Activated CD8-positive, alpha-beta T cell treated with anti-CD3 and anti-CD28 coated beads for 36 hours (primary cell): ENCODE measurements around the gene ATAD3C. TPM values are rescaled to one million over a fixed set of nuclear protein-coding genes. Genes with fewer than 3 reads are reported as not detected.
"Not testable (repeated sequence)": the region's sequence is repeated elsewhere in the genome, so short reads cannot be mapped to it uniquely, and the experiment has no call there.

Experiments
- ATAC-seq: fragments of 200-7000 bp; cut with Tn5 transposase; one replicate; pipeline ENCODE4 v1.10.0; 2021; ENCODE audit warnings: mild to moderate bottlenecking, moderate library complexity
- CTCF ChIA-PET: fragments of 350-600 bp; sonication (Branson Sonifier 250); formaldehyde crosslinking; loops from one replicate; lab custom pipeline; 2021; ENCODE audit warnings: antibody characterized with exemption; lab: Charles Lee
- POLR2A ChIA-PET: fragments of 350-600 bp; sonication (Branson Sonifier 250); formaldehyde crosslinking; loops from one replicate; lab custom pipeline; 2021; ENCODE audit warnings: antibody characterized with exemption; lab: Charles Lee
- DNase-seq: peaks from one replicate; pipeline ENCODE4 v3.0.0-alpha.2; 2020
- H3K27ac Mint-ChIP-seq: one replicate; pipeline ENCODE4 v1.8.0; 2021; ENCODE audit warnings: mild to moderate bottlenecking, mixed read lengths
- H3K27me3 Mint-ChIP-seq: one replicate; pipeline ENCODE4 v1.8.0; 2021; ENCODE audit warnings: mixed read lengths
- H3K36me3 Mint-ChIP-seq: one replicate; pipeline ENCODE4 v1.8.0; 2021; ENCODE audit warnings: low read depth, mixed read lengths
- H3K4me1 Mint-ChIP-seq: one replicate; pipeline ENCODE4 v1.8.0; 2021; ENCODE audit warnings: low read depth, mixed read lengths
- H3K4me3 Mint-ChIP-seq: one replicate; pipeline ENCODE4 v1.8.0; 2021; ENCODE audit warnings: mild to moderate bottlenecking, moderate library complexity, mixed read lengths
- H3K9me3 Mint-ChIP-seq: one replicate; pipeline ENCODE4 v1.8.0; 2021; ENCODE audit warnings: mixed read lengths
- CTCF ChIP-seq: fragments of 200-600 bp; IDR thresholded peaks from one replicate; pipeline ENCODE4 v1.8.0; 2022; ENCODE audit warnings: antibody characterized with exemption, mild to moderate bottlenecking
- intact Hi-C: fragments of 100-400 bp; cut with micrococcal nuclease; formaldehyde crosslinking; loops from one replicate; pipeline ENCODE4 v1.10.0; 2022
- total RNA-seq, 2 experiments: library from RNA; stranded (reverse); gene quantifications; one replicate each; pipeline ENCODE4 v1.2.3, GENCODE V29; 2021

Gene ATAD3C
- total RNA-seq, 2 experiments from 2014 or later, result 0.99 to 1.8 TPM

DNA sequence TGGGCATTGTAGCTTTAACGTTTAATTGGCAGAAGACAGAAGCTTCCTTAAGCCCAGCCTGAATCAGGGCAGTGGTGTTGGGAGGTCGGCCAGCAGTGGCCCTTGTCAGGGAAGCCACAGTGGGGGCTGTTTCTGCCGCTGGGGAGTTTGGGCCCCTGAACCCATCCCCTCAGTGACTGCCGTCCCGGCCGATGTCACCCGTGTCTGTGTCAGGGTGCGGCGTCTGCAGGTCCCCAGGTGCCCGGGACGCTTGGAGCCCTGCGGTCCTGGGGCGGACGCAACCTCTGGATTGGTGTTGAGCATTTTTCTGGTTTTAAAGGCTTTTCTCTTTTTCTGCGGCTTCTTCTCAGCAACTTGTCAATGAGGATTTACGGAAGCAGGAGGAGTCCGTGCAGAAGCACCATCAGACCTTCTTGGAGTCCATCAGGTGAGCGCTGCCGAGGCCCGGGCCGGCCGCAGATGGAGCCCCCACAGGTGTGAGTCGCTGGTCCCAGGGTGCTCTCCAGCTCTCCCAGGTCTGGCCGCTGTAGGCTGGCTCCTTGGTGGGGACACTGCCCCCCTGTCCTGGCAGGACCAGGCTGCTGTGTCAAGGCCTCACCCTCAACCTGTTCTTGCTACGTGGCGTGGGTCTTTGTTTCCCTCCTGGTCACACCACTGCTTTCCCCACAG, 2.3 kb downstream of the ATAD3C start:
- DNase-seq, result no peak
- Mint-ChIP-seq H3K36me3 (no peaks in the 10 kb centered on the region), H3K27me3 (no peaks in the 10 kb centered on the region), H3K4me3 (no peak overlapping the region), H3K27ac (no peak overlapping the region), H3K9me3 (no peaks in the 10 kb centered on the region), H3K4me1 (no peaks in the 10 kb centered on the region)
- intact Hi-C loops, result no loop called here
- ChIA-PET CTCF (no interaction called here), POLR2A (interaction anchor here (0.7 kb wide), 1 partner anchor 375 kb away, joined by 3 read pairs; no protein-coding TSS in a partner anchor)
- ATAC-seq, result no peak
- no peak for TF ChIP-seq CTCF

GRCh38 chr1:1452365-1452739, 2.9 kb downstream of the ATAD3C start:
- H3K9me3 Mint-ChIP-seq, H3K27ac Mint-ChIP-seq, H3K36me3 Mint-ChIP-seq, H3K27me3 Mint-ChIP-seq, H3K4me1 Mint-ChIP-seq, CTCF ChIA-PET, intact Hi-C loops, ATAC-seq, DNase-seq, H3K4me3 Mint-ChIP-seq: not testable (repeated sequence)
- POLR2A ChIA-PET, result interaction anchor here (0.7 kb wide), 1 partner anchor 375 kb away, joined by 3 read pairs; no protein-coding TSS in a partner anchor

GRCh38 chr1:1452882-1453281, 3.4 kb downstream of the ATAD3C start:
- no peak overlapping the region for H3K4me3 Mint-ChIP-seq
- no peak overlapping the region for H3K27ac Mint-ChIP-seq
- H3K27me3 Mint-ChIP-seq, result no peaks in the 10 kb centered on the region
- no peaks in the 10 kb centered on the region for H3K9me3 Mint-ChIP-seq
- TF ChIP-seq CTCF, result no peak
- no peak for ATAC-seq
- ChIA-PET POLR2A (interaction anchor here (0.7 kb wide), 1 partner anchor 374 kb away, joined by 3 read pairs; no protein-coding TSS in a partner anchor), CTCF (no interaction called here)
- no peak for DNase-seq
- intact Hi-C loops, result no loop called here
- H3K4me1 Mint-ChIP-seq, result no peaks in the 10 kb centered on the region
- no peaks in the 10 kb centered on the region for H3K36me3 Mint-ChIP-seq

DNA sequence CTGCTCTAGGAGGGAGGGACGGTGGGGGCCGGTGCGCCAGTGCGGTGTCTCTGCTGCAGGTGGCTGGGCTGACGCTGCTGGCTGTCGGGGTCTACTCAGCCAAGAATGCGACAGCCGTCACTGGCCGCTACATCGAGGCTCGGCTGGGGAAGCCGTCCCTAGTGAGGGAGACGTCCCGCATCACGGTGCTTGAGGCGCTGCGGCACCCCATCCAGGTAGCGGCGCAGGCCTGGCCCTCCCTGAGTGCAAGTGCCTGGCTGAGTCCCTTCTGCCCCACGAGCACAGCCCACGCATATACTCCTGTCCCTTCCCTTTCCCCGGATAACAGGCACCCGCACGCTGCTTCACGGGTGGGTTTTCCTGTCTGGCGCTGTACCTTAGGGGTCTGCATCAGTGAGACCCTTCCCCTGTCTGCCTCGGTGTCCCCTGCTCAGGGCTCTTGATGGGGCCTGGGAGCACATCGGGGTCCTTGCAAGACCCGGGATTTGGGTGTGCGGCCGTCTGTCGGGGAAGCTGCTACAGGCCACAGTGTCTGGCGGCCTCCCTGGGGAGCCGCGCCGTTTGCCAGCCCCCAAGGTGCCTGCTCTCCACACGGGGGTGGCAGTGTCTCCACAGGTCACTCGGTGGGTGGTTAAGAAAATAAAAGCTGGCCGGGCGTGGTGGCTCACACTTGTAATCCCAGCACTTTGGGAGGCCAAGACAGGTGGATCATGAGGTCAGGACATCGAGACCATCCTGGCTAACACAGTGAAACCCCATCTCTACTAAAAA, 5.0 kb downstream of the ATAD3C start:
- ATAC-seq, H3K4me1 Mint-ChIP-seq, H3K27me3 Mint-ChIP-seq, intact Hi-C loops, H3K4me3 Mint-ChIP-seq, H3K36me3 Mint-ChIP-seq, CTCF ChIA-PET, POLR2A ChIA-PET, DNase-seq, H3K27ac Mint-ChIP-seq, H3K9me3 Mint-ChIP-seq: not testable (repeated sequence)

- TF ChIP-seq CTCF, result no peak
- Mint-ChIP-seq H3K36me3 (no peaks in the 10 kb centered on the region), H3K27me3 (no peaks in the 10 kb centered on the region), H3K4me1 (no peaks in the 10 kb centered on the region), H3K4me3 (no peak overlapping the region), H3K27ac (no peak overlapping the region), H3K9me3 (no peaks in the 10 kb centered on the region)
- ChIA-PET CTCF (no interaction called here), POLR2A (no interaction called here)
- no peak for ATAC-seq
- intact Hi-C loops, result no loop called here
- DNase-seq, result no peak
Measured at GRCh38 chr1:1455366-1455884, 5.9 kb downstream of the ATAD3C start.

GRCh38 chr1:1455934-1456333, 6.4 kb downstream of the ATAD3C start:
- H3K9me3 Mint-ChIP-seq, H3K4me1 Mint-ChIP-seq, CTCF ChIA-PET, H3K4me3 Mint-ChIP-seq, DNase-seq, POLR2A ChIA-PET, H3K36me3 Mint-ChIP-seq, H3K27ac Mint-ChIP-seq, H3K27me3 Mint-ChIP-seq, intact Hi-C loops, ATAC-seq: not testable (repeated sequence)

GRCh38 chr1:1456683-1457255, 7.3 kb downstream of the ATAD3C start:
- H3K4me1 Mint-ChIP-seq, H3K9me3 Mint-ChIP-seq, intact Hi-C loops, DNase-seq, POLR2A ChIA-PET, CTCF ChIA-PET, H3K4me3 Mint-ChIP-seq, H3K36me3 Mint-ChIP-seq, ATAC-seq, H3K27ac Mint-ChIP-seq, H3K27me3 Mint-ChIP-seq: not testable (repeated sequence)

DNA sequence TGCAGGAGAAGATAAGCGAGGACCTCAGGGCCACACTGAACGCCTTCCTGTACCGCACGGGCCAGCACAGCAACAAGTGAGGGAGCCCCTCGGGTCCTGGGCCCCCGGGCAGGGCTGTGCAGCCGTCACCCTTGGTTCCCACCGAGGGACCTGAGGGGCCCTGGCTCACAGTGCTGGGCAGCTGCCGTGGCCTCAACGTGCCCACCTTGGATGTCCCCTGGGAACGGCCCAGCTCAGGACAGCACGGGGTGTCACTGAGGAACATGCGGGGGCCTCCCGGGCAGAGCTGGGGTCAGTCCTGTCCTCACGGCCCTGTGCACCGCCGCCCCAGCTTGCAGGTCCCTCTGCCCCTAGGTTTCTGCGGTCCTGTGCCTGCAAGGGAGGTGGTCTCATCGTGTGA, 9.7 kb downstream of the ATAD3C start:
- ATAC-seq, H3K27me3 Mint-ChIP-seq, intact Hi-C loops, POLR2A ChIA-PET, H3K9me3 Mint-ChIP-seq, H3K36me3 Mint-ChIP-seq, H3K4me1 Mint-ChIP-seq, H3K27ac Mint-ChIP-seq, DNase-seq, H3K4me3 Mint-ChIP-seq, CTCF ChIA-PET: not testable (repeated sequence)

DNA sequence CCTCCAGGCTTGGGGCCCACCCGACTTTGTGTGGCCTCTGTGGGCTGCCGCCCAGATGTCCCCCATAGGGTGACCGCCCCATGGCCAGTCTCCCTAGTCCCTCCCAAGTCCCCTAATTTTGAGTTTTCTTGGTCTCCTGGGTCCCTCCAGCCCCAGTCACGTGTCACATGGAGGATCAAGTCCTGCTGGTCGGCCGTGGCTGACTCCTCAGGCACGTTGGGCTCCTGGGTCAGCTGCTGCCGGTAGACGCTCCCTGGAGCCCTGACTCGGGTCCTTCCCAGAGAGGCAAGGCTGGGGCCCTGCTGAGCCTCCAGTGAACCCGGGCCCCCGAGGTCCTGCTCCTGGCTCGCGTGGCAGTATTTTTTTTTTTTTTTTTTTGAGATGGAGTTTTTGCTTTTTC, 10.2 kb downstream of the ATAD3C start:
- ATAC-seq, H3K27me3 Mint-ChIP-seq, H3K4me3 Mint-ChIP-seq, H3K36me3 Mint-ChIP-seq, CTCF ChIA-PET, POLR2A ChIA-PET, H3K27ac Mint-ChIP-seq, H3K4me1 Mint-ChIP-seq, DNase-seq, H3K9me3 Mint-ChIP-seq, intact Hi-C loops: not testable (repeated sequence)
